Measurements from ENCODE around the gene STUB1. TPM values are rescaled to one million over a fixed set of nuclear protein-coding genes. Genes with fewer than 3 reads are reported as not detected.
A peak's percentile ranks its signal among the peaks of the same experiment; 100 is the strongest.

The STUB1 gene
- total RNA-seq, 1 donor from 2014 or later: 87.5 TPM

GRCh38 chr16:667780-668518 lies 12.3 kb upstream of the STUB1 start, which contains the start of gene RHOT2:
Gene RHOT2 (plus strand): TSS chr16:668132. CDS start chr16:668200, 68 bp downstream.
- peak; percentile 90 for ATAC-seq

DNA sequence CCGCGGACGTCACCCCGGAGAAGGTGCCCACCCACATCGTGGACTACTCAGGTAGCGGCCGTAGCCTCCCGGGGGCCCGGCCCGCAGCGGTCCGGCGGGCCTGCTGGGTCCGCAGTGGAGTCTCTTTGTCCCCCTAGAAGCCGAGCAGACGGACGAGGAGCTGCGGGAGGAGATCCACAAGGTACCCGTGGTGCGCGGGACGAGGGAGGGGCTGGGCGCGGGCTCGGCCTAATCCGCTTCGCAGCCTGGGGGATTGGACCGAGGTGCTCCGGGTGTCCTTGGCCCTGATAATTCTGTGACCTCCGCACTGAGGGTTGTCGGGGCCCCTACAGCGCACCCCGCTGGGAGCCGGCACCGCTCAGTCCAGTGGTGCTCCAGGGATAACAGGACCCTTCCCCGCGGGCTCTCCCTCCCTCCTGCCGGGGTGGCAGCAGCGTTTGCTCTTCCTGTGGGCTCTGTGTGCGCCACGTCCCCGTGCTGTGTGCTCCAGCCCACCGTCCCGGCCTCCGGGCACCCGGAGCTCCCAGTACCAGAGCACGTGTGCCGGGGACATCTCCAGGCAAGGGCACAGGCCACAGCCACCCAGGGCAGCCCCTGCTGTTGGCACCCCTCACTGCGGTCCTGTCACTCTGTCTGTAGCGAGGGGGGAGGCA lies 11.6 kb upstream of the STUB1 start:
- ATAC-seq: peak; percentile 0

- no peak for ATAC-seq
These were observed 10.5 kb upstream of the STUB1 start for GRCh38 chr16:669666-670065.

- ATAC-seq: no peak
These were observed 9.5 kb upstream of the STUB1 start for GRCh38 chr16:670485-671352.

DNA sequence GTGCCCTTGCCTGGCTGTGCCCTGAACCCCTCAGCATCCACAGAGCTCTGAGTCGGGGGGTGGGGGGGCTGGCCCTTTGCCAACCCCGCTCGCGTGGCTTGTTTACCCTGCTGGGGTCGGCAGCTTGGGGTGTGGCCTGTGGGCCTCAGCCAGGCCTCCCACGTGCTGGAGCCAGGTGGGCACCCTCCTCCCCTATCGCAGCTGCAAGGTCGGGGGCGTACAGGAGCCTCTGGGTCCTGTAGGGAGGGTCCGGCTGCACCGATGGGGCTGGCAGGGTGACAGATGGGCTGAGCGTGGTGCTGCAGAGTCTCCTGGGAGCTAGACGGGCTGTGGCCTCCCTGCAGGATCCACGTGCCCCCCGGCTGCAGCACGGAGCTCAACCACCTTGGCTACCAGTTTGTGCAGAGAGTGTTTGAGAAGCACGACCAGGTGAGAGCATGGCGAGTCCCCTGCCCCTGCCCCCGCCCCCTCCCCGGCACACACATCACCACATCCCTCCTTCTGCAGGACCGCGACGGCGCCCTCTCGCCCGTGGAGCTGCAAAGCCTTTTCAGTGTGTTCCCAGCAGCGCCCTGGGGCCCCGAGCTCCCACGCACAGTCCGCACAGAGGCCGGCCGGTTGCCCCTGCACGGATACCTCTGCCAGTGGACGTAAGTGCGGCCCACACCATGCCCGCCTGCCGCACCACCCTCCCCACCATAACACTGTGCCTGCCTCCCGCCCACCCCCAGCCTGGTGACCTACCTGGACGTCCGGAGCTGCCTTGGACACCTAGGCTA lies 8.7 kb upstream of the STUB1 start:
- ATAC-seq: no peak

DNA sequence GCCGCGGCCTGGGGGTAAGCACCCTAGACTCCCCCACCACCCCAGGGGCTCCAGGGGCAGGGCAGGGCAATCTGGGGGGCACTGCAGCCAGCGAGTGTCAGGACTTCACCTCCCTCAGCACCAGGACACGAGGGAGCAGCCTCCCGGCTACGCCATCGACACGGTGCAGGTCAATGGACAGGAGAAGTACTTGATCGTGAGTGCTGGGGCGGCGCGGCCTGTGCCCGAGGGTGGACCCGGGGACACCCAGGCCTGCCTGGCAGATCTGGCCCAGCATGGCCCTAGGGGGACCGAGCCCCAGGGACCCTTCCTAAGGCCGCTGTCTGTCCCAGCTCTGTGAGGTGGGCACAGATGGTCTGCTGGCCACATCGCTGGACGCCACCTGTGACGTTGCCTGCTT lies 7.8 kb upstream of the STUB1 start:
- ATAC-seq: no peak

DNA sequence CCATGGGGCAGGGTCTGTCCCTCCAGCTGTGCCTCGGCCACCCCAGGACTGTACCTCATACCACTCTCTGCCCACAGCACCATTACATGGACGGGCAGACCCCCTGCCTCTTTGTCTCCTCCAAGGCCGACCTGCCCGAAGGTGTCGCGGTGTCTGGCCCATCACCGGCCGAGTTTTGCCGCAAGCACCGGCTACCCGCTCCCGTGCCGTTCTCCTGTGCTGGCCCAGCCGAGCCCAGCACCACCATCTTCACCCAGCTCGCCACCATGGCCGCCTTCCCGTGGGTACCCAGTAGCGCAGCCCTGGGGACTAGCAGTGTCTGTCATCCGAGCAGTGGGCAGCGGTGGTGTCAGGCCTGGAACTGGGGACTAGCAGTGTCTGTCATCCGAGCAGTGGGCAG lies 7.4 kb upstream of the STUB1 start:
- no peak for ATAC-seq

- ATAC-seq: no peak
These were observed 6.7 kb upstream of the STUB1 start for GRCh38 chr16:673399-673991.

- no peak for ATAC-seq
These were observed 5.9 kb upstream of the STUB1 start for GRCh38 chr16:674214-674881.

GRCh38 chr16:674968-675883 lies 5.0 kb upstream of the STUB1 start, which contains the start of gene RHBDL1:
Gene RHBDL1 (plus strand): TSS chr16:675671. CDS start chr16:675791, 120 bp downstream.
- ATAC-seq: no peak

DNA sequence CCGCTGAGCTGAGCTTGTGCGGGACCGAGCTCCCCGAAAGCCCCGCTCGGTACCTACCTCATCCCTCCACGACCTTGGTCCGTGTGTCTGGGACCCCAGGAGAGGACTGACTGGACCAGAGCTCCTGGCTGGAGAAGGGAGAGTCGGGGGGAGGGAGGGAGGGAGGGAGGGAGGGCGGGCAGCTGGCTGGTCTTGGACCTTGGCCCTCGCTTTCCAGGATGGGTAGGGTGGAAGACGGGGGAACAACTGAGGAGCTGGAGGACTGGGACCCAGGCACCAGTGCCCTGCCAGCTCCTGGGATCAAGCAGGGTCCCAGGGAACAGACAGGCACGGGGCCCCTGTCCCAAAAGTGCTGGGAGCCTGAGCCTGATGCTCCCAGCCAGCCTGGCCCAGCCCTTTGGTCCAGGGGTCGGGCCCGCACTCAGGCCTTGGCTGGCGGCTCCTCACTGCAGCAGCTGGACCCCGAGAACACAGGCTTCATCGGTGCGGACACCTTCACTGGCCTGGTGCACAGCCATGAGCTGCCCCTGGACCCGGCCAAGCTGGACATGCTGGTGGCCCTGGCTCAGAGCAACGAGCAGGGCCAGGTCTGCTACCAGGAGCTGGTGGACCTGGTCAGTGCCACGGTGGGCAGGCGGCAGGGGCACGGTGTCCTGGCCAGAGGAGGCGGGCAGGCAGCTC lies 4.2 kb upstream of the STUB1 start:
- no peak for ATAC-seq

GRCh38 chr16:676565-676902 lies 3.7 kb upstream of the STUB1 start:
- ATAC-seq: no peak

DNA sequence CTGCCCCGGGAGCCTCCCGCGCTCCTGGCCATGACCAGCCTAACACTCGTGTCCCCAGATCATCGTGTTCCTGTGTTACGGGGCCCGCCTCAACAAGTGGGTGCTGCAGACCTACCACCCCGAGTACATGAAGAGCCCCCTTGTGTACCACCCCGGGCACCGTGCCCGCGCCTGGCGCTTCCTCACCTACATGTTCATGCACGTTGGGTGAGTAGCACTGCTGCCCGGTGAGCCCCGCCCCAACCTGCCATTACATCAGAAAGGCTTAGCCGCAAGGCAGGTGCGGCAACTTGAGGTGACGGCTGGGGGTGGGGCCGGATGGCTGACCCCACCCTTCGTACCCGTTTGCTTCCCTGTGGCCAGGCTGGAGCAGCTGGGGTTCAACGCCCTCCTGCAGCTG lies 3.3 kb upstream of the STUB1 start:
- ATAC-seq: peak; percentile 67

DNA sequence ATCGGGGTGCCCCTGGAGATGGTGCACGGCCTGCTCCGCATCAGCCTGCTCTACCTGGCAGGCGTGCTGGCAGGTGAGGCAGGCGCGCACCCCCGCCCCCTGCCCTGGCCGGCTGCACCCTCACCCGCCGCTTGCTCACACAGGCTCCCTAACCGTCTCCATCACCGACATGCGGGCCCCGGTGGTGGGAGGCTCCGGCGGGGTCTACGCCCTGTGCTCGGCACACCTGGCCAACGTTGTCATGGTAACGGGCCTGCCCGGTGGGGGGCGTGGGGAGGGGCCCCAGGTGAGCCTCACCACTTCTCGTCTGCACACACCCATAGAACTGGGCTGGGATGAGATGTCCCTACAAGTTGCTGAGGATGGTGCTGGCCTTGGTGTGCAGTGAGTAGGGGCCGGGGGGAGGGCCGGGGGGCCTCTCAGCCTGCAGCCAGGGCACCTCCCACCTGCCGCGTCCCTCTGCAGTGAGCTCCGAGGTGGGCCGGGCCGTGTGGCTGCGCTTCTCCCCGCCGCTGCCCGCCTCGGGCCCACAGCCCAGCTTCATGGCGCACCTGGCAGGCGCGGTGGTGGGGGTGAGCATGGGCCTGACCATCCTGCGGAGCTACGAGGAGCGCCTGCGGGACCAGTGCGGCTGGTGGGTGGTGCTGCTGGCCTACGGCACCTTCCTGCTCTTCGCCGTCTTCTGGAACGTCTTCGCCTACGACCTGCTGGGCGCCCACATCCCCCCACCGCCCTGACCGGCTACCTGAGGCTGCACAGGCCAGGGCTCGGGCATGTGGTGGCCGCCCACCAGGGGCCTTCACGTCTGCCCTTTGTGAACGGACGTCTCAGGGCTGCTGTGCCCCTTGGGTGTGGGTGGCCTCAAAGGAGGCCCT lies 2.7 kb upstream of the STUB1 start:
- ATAC-seq: peak; percentile 0

DNA sequence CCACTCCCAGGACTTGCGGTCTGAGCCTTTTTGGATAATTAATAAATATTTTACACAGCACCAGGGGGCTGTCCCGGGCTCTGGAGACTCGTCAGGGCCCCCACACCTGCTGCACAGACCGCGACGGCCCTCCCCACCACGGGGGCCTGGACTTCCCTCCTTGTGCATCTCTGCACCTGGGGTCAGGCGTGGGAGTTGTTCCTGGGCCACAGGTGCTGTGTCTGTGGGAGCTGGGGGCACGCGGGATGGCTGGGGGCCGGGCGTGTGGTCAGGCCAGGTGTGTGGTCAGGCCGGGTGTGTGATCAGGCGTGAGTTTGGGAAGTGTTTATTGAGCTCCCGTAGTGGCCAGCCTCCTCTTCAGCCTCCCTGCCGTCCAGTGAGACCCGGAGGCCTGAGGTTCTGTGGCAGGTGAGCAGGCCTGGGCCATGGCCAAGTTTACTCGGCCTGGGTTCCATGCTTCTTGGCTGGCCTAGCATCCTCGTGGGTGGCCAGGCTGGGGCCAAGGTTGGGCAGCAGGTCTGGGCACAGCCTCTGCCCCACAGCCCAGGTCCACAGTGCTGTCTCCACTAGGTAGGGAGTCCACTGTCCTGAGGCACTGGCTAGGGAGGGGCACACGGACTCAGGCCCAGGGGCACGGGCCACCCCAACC lies 1.9 kb upstream of the STUB1 start:
- no peak for ATAC-seq

- no peak for ATAC-seq
These were observed 1.1 kb upstream of the STUB1 start for GRCh38 chr16:678858-679813.

DNA sequence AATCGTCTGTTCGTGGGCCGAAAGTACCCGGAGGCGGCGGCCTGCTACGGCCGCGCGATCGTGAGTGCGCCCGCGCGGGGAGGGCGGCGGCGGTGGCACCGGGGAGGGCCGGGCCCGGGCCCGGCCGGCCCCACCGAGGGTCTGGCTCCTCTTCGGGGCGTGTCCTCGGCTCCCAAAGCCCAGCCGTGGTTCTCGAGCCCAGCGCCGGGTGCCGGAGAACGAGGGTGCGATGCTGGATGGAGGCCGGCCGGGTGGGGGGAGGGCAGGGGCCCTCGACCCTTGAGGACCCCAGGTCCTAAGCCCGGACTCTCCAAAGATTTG lies 375 bp downstream of the STUB1 start:
- ATAC-seq: no peak

All from esophagus mucosa (tissue), 1 donor.